OCI-LY7 (cell line): ENCODE measurements around the gene IQGAP1.

Experiments used
- CTCF ChIP-seq: fragments of 200-600 bp; sonication (generic); conservative IDR thresholded peaks from 2 replicates; pipeline ENCODE4 v1.5.1; 2014; ENCODE audit warnings: mild to moderate bottlenecking, antibody characterized with exemption, low read length, moderate library complexity, mixed read lengths
- EZH2phosphoT487 ChIP-seq: fragments of 200-600 bp; sonication (generic); IDR thresholded peaks from 2 replicates; pipeline ENCODE4 v1.6.1; 2018; ENCODE audit warnings: low read depth, borderline replicate concordance, mild to moderate bottlenecking, mixed run types, antibody characterized with exemption, low read length, moderate library complexity, mixed read lengths

- TF ChIP-seq CTCF (no peak), EZH2phosphoT487 (no peak)
These were observed 17.1 kb downstream of the IQGAP1 start for GRCh38 chr15:90405055-90405607.
